ENCODE data around the gene TRIM66. TPM values are rescaled to one million over a fixed set of nuclear protein-coding genes. Genes with fewer than 3 reads are reported as not detected.

The TRIM66 gene
- total and polyA plus RNA-seq, 2 donors (not counting 3 experiments of a cell fraction or from before 2014, with no cell fraction given) = 5.5 to 11.7 TPM

GRCh38 chr11:8724682-8725081 lies 42.2 kb upstream of the TRIM66 start:
- dilution Hi-C loops (cut with MboI; ENCODE audit: extremely low pct_ligation_motif_present, low sequenced_read_pairs) (no loop called here), intact Hi-C loops (cut with micrococcal nuclease) (no loop called here)
- ChIA-PET CTCF (no interaction called here), POLR2A (no interaction called here)
- no peak for TF ChIP-seq MYC (IDR thresholded peaks at IDR 0.05; ENCODE audit: low read depth, low read length)
- TF ChIP-seq JUN (IDR thresholded peaks at IDR 0.05; ENCODE audit: borderline replicate concordance, insufficient read depth, insufficient read length, low read depth) = no peak
- no peak for TF ChIP-seq CTCF (IDR thresholded peaks at IDR 0.05; ENCODE audit: extremely low read depth in 1 of 2, insufficient read depth in 1 of 2, low read depth in 1 of 2, low read length in 2 of 2)
- Histone ChIP-seq H4K20me1 (replicated peaks; ENCODE audit: control insufficient read depth, extremely low read depth, insufficient read depth, low read length) (no peaks in the 10 kb centered on the region), H3K36me3 (ENCODE audit: control insufficient read depth in 2 of 2, extremely low read depth in 1 of 2, insufficient read depth in 2 of 2, low read length in 2 of 2) (no peaks in the 10 kb centered on the region), H3K4me2 (ENCODE audit: insufficient read depth, low read length) (no peak overlapping the region), H3K4me3 (replicated peaks in 1 of 3; ENCODE audit: insufficient read depth in 1 of 3, low read depth in 1 of 3, low read length in 3 of 3) (no peak overlapping the region), H3K9me3 (replicated peaks; ENCODE audit: control insufficient read depth, insufficient read depth, low read length) (no peaks in the 10 kb centered on the region), H3K9me1 (replicated peaks; ENCODE audit: control insufficient read depth, extremely low read depth, insufficient read depth, low read length) (no peaks in the 10 kb centered on the region), H3K79me2 (ENCODE audit: control insufficient read depth, insufficient read depth, low read length) (no peaks in the 10 kb centered on the region), H3K4me1 (ENCODE audit: control insufficient read depth, extremely low read depth, insufficient read depth, low read length) (peaks cover 14% of the 10 kb centered on the region), H3K27me3 (ENCODE audit: control insufficient read depth in 2 of 2, insufficient read depth in 2 of 2, low read length in 2 of 2) (no peaks in the 10 kb centered on the region), H3K27ac (ENCODE audit: insufficient read depth, low read depth, low read length) (no peak overlapping the region), H3K9ac (replicated peaks; ENCODE audit: extremely low read depth, insufficient read depth, low read length) (no peak overlapping the region), H2AFZ (ENCODE audit: low read depth, low read length) (no peak overlapping the region)
- no peak for DNase-seq (ENCODE audit: low read depth, low spot score)
- no peak for FAIRE-seq
- BruUV-seq (replicated peaks) = no TSS peak

GRCh38 chr11:8723711-8724110 lies 41.2 kb upstream of the TRIM66 start:
- FAIRE-seq = no peak
- no peaks in the 10 kb centered on the region for H3K9me1 ChIP-seq (replicated peaks; ENCODE audit: control insufficient read depth, extremely low read depth, insufficient read depth, low read length)
- H3K27ac ChIP-seq (ENCODE audit: insufficient read depth, low read depth, low read length) = no peak overlapping the region
- ChIA-PET CTCF (no interaction called here), POLR2A (no interaction called here)
- no TSS peak for BruUV-seq (replicated peaks)
- dilution Hi-C loops (cut with MboI; ENCODE audit: extremely low pct_ligation_motif_present, low sequenced_read_pairs) = no loop called here
- H2AFZ ChIP-seq (ENCODE audit: low read depth, low read length) = no peak overlapping the region
- H3K4me2 ChIP-seq (ENCODE audit: insufficient read depth, low read length) = no peak overlapping the region
- H3K4me3 ChIP-seq (replicated peaks in 1 of 3; ENCODE audit: insufficient read depth in 1 of 3, low read depth in 1 of 3, low read length in 3 of 3) = no peak overlapping the region
- H3K27me3 ChIP-seq (ENCODE audit: control insufficient read depth in 2 of 2, insufficient read depth in 2 of 2, low read length in 2 of 2) = no peaks in the 10 kb centered on the region
- intact Hi-C loops (cut with micrococcal nuclease) = no loop called here
- H3K36me3 ChIP-seq (ENCODE audit: control insufficient read depth in 2 of 2, extremely low read depth in 1 of 2, insufficient read depth in 2 of 2, low read length in 2 of 2) = no peaks in the 10 kb centered on the region
- no peak for TF ChIP-seq MYC (IDR thresholded peaks at IDR 0.05; ENCODE audit: low read depth, low read length)
- no peak for TF ChIP-seq GATA2 (IDR thresholded peaks at IDR 0.05; ENCODE audit: insufficient read depth, insufficient read length, low read depth, low read length)
- no peak for TF ChIP-seq JUN (IDR thresholded peaks at IDR 0.05; ENCODE audit: borderline replicate concordance, insufficient read depth, insufficient read length, low read depth)
- TF ChIP-seq MAX (IDR thresholded peaks at IDR 0.05; ENCODE audit: insufficient read depth, insufficient read length) = no peak
- no peak for TF ChIP-seq EZH2 (IDR thresholded peaks at IDR 0.05; ENCODE audit: borderline replicate concordance, low read depth, low read length, severe bottlenecking)
- TF ChIP-seq CTCF (IDR thresholded peaks at IDR 0.05; ENCODE audit: extremely low read depth in 1 of 2, insufficient read depth in 1 of 2, low read depth in 1 of 2, low read length in 2 of 2) = no peak
- no peak for TF ChIP-seq POLR2AphosphoS5 (IDR thresholded peaks at IDR 0.05; ENCODE audit: insufficient read depth, low read depth, low read length)
- TF ChIP-seq POLR2A (IDR thresholded peaks at IDR 0.05; ENCODE audit: low read depth, low read length) = no peak
- DNase-seq (ENCODE audit: low read depth, low spot score) = no peak
- no peak overlapping the region for H3K9ac ChIP-seq (replicated peaks; ENCODE audit: extremely low read depth, insufficient read depth, low read length)
- no peaks in the 10 kb centered on the region for H3K9me3 ChIP-seq (replicated peaks; ENCODE audit: control insufficient read depth, insufficient read depth, low read length)
- no peaks in the 10 kb centered on the region for H3K79me2 ChIP-seq (ENCODE audit: control insufficient read depth, insufficient read depth, low read length)
- H3K4me1 ChIP-seq (ENCODE audit: control insufficient read depth, extremely low read depth, insufficient read depth, low read length) = peaks cover 23% of the 10 kb centered on the region
- no peaks in the 10 kb centered on the region for H4K20me1 ChIP-seq (replicated peaks; ENCODE audit: control insufficient read depth, extremely low read depth, insufficient read depth, low read length)

All from endothelial cell of umbilical vein (primary cell).